GM21390 (cell line): ENCODE results near the gene PRAMEF25.
"Not testable (repeated sequence)": the region's sequence is repeated elsewhere in the genome, so short reads cannot be mapped to it uniquely, and the experiment has no call there.

Experiments
- ATAC-seq: cut with Tn5 transposase; IDR thresholded peaks from one replicate; pipeline ENCODE4 v1.9.1; 2021; ENCODE audit not compliant: unreplicated experiment

Gene PRAMEF25

GRCh38 chr1:13070474-13070873 is at the start of gene PRAMEF25:
Gene PRAMEF25, plus strand, starts transcription at chr1:13070774. Its CDS starts 2,920 bp downstream, at chr1:13073694.
- not testable (repeated sequence) for ATAC-seq

DNA sequence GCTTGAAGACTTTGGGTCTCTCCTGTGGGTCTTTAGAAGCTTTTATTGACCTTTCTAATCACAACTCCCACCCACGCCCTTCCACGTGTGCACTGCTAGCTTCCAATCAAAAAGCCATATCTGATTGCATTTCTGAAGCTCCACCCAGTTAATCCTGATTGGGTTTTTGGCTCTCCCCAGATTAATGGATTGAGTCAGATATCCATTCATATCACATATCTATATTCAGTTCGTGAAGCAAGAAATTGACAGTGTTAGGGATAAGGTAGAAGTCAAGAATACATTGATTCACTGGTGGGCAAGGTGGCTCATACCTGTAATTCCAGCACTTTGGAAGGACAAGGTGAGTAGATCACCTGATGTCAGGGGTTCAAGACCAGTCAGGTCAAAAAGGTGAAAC is 14.1 kb upstream of the PRAMEF25 start, which contains the start of gene PRAMEF27:
PRAMEF27 (minus strand) TSS at position 101 of the 400 bp plus-strand sequence. CDS start 2,916 bp downstream, outside the sequence.
- ATAC-seq, result not testable (repeated sequence)

GRCh38 chr1:13116754-13117153 is 46.2 kb downstream of the PRAMEF25 start, which contains the start of gene HNRNPCL2:
Gene HNRNPCL2, minus strand, starts transcription at chr1:13116854. Its CDS starts 454 bp downstream, at chr1:13116400.
- ATAC-seq, result not testable (repeated sequence)
